GM21367 (cell line): Measurements from ENCODE around the gene FAM181A.

Experiments used
- ATAC-seq: cut with Tn5 transposase; IDR thresholded peaks from one replicate; pipeline ENCODE4 v1.9.1; 2021; ENCODE audit not compliant: unreplicated experiment

FAM181A gene

GRCh38 chr14:93903342-93904184, 23.6 kb upstream of the FAM181A start:
- ATAC-seq = no peak

DNA sequence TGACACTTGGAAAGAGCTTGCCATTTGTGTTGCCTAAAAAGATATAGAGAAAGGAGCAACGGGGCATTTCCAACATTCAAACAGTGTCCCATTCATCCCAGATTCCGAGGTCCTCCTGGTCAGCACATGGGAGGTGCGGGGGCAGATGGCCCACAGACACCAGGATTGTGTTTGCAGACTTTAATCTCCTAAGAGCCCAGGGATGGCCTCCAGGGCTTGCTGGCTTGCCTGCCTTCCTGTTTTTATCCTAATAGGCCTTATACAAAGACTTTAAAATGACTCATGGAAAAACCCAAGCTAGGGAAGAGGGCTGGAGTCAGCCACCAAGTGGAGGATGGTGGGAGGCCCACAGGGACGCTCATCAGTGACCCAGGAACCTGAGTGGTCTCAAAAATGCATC, 21.5 kb upstream of the FAM181A start:
- ATAC-seq = no peak

DNA sequence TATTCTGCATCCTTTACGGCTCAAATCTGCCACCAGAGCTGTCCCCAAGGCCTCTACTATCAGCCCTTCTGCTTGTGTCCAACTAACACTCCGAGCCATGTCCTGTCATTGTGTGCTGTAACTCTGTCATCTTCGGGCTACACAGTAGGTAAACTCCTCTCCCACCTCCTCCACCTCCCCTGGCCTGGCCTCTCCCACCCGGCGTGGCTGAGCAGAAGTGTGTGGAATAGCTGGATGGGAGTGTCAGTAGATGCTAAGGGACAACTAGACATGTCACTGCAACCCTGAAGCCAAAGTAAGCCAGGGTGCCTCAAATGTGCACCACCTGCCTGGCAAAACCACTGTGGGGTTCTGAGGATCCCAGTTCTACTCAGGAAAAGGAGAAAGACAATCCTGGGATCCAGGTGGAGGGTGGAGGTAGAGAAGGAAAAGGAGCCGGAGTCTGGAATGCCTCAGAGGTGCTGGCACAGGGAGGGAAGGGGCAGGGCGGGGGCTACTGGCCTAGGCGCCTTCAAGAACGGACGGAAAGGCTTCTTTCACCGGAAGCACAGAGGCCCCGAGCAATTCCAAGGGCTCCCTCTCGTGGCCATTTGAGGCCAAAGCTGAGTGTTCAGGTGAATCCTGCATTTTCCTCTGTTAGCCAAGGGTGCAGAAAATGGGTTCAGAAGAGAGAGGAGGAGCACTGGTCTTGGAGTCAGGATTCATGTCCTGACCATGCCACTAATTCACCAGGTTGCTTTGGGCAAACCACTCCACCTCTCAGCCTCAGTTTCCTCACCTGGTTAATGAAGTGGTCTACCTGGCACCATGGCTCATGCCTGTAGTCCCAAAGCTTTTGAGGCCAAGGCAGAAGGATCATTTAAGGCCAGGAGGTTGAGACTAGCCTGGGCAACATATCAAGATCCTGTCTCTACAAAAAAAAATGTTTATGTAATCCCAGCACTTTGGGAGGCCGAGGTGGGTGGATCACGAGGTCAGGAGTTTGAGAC, 20.5 kb upstream of the FAM181A start:
- peak; percentile 88 for ATAC-seq

DNA sequence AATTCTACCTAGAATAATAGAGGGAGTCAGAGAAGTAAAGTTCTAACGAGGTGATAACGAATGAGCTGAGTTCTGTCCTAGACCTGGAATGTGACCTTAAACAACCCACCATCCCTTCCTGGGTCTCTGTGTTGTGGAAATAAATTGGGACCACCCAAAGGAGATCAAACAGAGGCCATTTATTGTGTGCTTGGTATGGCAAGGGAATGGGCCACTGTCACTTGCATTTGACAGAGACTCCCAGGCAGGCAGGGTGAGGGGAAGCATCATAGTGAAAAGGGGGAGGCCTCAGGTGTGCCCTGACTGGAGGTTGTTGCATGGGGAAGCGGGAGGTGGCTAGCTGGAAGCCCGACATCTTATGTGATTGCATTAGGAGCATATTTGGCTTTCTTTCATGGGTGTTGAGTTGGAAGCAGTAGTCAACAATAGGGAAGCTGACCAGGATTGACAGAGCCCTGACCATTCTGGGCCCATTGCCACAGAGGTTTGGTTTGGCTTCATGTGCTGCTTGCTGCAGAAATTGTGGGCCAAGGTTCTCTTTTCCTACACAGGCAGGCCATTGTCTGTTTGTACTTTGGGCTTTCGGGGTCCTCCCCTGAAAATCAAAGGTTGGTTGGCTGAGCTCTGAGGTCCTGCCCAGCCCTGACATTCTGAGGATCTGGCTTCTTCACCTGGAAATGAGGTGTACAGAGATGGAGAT, 17.6 kb upstream of the FAM181A start:
- ATAC-seq = no peak

- no peak for ATAC-seq
Observed at GRCh38 chr14:93911975-93912615, 15.0 kb upstream of the FAM181A start.

GRCh38 chr14:93912782-93913181, 14.4 kb upstream of the FAM181A start:
- ATAC-seq = no peak

DNA sequence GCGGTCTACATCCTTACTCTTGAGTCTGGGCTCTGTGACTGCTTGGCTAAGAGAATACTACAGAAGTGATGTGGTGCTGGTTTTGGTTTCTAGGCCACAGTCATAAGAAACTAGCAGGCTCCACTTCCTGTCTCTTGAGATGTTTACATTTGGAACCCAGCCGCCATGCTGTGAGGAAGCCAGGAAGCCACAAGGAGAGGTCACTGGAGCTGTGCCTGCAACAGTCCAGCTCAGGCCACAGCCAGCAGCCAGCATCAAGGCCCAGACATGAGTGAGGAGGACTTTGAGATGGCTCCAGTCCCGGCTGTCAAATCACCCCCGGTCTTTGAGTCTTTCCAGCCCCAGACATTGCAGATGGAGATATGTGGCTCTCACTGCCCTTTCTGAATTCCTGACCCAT, 12.9 kb upstream of the FAM181A start:
- no peak for ATAC-seq

- no peak for ATAC-seq
Observed at GRCh38 chr14:93915070-93915705, 12.0 kb upstream of the FAM181A start.

DNA sequence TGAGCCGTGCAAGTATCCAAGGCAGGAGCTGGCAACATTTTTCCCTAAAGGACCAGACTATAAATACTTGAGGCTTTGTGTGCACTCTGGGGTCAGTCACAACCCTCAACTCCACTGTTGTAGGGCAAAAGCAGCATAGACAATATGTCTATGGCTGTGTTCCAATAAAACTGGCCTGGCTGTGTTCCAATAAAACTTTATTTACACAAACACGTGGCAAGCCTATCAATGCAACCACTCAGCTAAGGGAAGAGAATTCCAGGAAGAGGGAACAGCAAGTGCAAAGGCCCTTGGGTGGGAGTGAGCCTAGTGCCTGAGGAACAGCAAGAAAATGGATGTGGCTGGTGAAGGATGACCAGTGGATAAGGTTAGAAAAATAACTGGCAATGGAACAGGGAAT, 11.3 kb upstream of the FAM181A start:
- no peak for ATAC-seq

- no peak for ATAC-seq
Observed at GRCh38 chr14:93916498-93916897, 10.6 kb upstream of the FAM181A start.

DNA sequence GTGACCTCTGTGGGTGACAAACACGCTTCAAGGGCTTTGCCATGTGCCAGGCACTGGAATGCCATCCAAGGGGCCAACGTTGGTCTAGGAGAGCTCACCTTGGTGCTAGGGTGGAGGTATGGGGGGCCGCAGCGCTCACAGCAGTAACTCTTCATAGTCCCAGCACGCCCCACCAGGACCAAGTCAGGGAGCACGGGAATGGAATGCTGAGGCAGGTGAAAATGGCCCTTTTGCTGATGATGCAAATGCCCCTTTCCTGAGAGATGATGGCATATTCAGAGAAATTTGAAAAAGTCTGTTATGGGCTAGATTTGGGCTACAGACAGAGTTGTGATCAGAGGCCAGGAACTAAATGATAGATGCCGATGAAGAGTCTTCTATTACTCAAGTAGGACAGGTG, 10.0 kb upstream of the FAM181A start:
- ATAC-seq = no peak

GRCh38 chr14:93921001-93921806, 5.9 kb upstream of the FAM181A start:
- no peak for ATAC-seq

GRCh38 chr14:93923626-93924025, 3.5 kb upstream of the FAM181A start:
- no peak for ATAC-seq

- no peak for ATAC-seq
Observed at GRCh38 chr14:93924592-93925355, 2.4 kb upstream of the FAM181A start.

- ATAC-seq = no peak
Observed at GRCh38 chr14:93925374-93925895, 1.7 kb upstream of the FAM181A start.

GRCh38 chr14:93926245-93926872, 785 bp upstream of the FAM181A start:
- no peak for ATAC-seq

GRCh38 chr14:93927800-93928145, 629 bp downstream of the FAM181A start:
- ATAC-seq = no peak
